Measurements from ENCODE around the gene TSEN54.

The TSEN54 gene

DNA sequence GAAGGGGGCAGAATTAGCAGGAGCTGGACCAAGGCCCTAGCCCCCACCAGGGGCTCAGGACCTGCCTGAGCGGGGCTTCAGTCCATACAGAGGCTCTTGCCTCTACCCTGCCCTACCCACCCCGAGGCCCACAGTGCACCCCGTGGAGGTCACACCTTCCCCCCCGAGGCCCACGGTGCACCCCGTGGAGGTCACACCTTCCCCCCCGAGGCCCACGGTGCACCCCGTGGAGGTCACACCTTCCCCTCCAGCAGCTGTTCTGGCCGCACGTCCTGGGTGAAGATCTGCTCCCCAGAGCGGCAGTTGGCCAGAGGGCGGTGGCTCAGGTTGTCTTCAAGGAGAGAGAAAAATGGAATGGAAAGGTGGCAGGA, 12.4 kb upstream of the TSEN54 start:
- DNase-seq (ENCODE audit: low spot score): no peak

- peak; percentile 12 for DNase-seq (ENCODE audit: low spot score)
These were observed 11.8 kb upstream of the TSEN54 start for GRCh38 chr17:75504347-75505151.

- no peak for DNase-seq (ENCODE audit: low spot score)
These were observed 11.2 kb upstream of the TSEN54 start for GRCh38 chr17:75505152-75505409.

DNA sequence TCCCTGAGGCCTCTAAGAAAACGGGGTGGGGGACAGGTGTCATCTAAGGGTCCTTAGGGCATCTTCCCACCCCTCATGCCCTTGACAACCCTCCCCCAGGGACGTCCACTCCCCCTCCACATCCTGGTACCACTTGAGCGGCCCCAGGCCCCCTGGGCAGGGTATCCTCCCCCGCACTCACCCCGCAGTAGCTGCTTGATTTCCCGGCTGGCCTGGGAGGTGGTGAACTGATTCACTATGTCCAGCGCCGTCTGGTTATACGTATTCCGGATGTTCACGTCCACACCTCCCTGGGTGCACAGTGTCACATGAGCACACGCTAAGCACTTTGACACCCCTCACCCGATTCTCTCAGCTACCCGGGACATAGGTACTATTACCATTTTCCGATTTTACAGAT, 10.7 kb upstream of the TSEN54 start:
- no peak for DNase-seq (ENCODE audit: low spot score)

- DNase-seq (ENCODE audit: low spot score): no peak
These were observed 10.2 kb upstream of the TSEN54 start for GRCh38 chr17:75506134-75506533.

DNA sequence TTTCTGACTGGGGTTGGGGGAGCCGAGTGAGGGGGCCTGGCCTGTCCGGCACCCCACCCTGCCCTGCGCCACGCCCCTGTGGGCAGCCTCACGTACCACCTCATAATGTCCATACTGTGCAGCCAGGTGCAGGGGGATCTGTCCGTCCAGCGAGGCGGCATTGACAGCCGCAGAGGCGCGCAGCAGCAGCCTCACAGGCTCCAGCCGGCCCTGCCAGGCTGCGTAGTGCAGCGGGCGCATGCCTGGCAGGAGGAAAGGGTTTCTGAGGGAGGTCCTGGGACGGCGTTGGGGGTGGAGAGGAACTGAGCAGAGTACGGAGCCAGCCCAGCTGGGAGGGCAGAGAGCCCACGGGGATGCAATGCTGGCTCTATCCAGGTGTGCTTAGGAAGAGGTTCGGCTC, 9.4 kb upstream of the TSEN54 start:
- no peak for DNase-seq (ENCODE audit: low spot score)

- DNase-seq (ENCODE audit: low spot score): no peak
These were observed 8.3 kb upstream of the TSEN54 start for GRCh38 chr17:75507733-75508719.

DNA sequence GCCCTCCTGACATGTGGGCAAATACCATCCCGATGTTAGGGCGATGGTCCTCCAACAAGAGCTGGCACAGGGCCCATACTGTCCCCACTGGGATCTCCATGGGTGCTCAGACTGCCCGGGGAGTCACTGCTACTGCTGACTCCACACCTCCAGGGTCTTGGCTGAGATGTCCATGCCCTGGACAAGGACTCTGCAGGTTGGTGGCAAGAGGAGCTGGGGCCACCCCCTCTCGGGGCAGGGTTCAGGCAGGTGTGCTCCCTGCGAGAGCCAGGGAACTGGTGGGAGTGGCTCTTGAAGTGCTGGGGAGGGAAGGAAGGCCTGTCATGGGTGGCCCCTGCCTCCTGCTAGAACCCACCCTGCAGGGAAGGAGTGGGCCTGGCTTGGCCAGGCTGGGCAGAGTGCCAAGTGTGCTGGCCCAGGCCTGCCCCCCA, 7.4 kb upstream of the TSEN54 start:
- no peak for DNase-seq (ENCODE audit: low spot score)

- DNase-seq (ENCODE audit: low spot score): no peak
These were observed 6.6 kb upstream of the TSEN54 start for GRCh38 chr17:75509528-75510258.

- DNase-seq (ENCODE audit: low spot score): no peak
These were observed 5.1 kb upstream of the TSEN54 start for GRCh38 chr17:75511270-75511609.

DNA sequence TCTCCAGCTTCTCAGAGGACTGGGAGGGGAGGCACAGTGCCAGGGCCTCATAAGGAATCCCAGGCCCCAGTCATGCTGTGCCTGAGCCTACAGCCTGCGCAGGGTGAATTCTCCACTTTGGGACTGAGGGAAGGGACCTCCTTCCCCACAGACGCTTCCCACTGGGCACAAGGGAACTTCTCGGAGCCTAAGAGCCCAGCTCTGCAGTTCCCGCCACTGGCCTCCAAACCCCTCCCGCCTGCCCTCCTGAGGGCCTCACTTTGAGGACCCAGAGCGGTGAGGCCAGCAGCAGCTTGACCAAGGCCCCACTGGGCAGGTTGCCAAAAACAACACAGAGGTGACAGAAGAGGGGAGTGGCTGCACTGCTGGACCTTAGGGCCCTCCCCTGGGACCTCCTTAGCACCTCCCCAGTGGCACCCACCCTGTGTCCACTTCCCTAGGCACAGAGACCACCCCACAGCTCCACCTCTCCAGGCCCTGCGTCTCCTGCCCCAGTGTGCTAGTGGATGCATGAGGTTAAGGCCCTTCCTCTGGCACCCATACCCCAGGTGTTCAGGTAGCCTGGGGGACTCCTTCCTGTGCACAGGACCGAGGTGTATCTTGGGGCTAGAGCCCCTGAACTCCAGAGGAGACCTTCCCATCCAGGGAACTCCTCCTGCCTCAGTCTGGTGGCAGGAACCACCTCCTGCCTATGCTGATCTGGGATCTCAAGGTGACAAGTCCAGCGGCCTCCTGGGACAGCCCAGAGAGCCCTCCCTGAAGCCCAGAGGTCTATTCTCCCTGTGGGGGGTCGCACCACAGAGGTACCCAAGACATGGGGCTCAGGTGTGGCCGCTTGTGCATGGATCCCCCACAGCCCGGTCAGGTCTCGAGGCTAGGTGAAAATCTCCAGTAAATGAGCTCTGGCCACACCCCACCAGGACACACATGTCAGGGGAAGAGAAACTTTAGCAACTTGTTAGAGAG, 4.4 kb upstream of the TSEN54 start:
- DNase-seq (ENCODE audit: low spot score): no peak

GRCh38 chr17:75512926-75513640, 3.2 kb upstream of the TSEN54 start:
- DNase-seq (ENCODE audit: low spot score): no peak

DNA sequence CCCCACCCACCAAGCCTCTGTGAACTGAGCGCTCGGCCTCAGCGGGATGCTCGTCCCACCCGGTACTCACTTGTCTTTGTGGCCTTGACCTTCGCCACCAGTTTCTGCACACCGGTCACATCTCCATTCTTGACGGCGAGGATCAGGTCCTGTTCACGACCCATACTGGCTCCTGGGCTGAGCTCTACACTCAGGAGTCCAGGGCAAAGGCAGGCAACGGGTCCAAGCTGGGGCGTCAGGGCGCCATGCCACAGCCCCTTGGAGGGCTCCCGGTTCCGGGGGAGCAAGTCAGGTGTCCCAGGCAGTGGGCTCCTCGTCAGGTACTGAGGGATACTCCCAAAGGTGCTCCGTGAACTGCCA, 2.7 kb upstream of the TSEN54 start:
- no peak for DNase-seq (ENCODE audit: low spot score)

GRCh38 chr17:75514299-75514918, 1.9 kb upstream of the TSEN54 start:
- no peak for DNase-seq (ENCODE audit: low spot score)

GRCh38 chr17:75514919-75515495, 1.3 kb upstream of the TSEN54 start:
- no peak for DNase-seq (ENCODE audit: low spot score)

DNA sequence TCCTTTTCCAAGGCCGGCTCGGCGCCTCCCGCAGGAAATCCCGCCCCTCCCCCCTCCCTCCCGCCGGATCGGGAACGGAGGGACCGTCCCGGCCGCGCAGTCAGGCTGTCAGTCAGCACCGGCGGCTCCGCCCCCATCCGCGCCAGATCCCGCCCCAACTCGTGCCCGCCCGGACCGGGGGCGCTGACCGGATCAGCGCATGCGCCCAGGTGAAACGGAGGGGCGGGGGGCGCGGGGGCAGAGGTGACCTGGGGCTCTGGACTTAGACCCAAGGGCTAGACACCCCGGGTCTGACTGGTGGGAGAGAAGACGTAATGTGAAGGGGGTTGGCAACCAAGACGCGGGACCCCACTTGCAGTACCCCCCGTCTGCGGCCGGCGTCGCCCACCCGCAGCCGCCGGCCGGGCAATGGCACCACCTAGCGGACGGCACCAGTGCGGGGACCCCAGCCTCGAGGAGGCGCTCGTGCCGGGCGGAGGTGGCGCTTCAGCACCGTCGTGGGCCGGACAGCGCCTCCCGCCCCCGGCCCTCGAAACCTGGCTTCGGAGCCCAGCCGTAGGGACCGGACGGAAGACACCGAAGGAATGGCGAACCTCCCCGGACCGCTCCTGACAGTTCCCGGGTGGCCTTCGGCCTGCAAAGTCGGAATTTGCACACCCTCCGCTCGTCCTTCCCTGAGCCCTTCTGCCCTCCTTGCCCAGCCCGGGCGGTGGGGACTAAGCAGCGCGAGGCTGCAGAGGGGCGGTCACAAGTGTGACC, 653 bp upstream of the TSEN54 start, which contains the start of gene CASKIN2:
Gene CASKIN2 (minus strand): TSS at position 42 of the 759 bp plus-strand sequence. CDS start 1,733 bp downstream, outside the sequence.
- peak; percentile 67 for DNase-seq (ENCODE audit: low spot score)

DNA sequence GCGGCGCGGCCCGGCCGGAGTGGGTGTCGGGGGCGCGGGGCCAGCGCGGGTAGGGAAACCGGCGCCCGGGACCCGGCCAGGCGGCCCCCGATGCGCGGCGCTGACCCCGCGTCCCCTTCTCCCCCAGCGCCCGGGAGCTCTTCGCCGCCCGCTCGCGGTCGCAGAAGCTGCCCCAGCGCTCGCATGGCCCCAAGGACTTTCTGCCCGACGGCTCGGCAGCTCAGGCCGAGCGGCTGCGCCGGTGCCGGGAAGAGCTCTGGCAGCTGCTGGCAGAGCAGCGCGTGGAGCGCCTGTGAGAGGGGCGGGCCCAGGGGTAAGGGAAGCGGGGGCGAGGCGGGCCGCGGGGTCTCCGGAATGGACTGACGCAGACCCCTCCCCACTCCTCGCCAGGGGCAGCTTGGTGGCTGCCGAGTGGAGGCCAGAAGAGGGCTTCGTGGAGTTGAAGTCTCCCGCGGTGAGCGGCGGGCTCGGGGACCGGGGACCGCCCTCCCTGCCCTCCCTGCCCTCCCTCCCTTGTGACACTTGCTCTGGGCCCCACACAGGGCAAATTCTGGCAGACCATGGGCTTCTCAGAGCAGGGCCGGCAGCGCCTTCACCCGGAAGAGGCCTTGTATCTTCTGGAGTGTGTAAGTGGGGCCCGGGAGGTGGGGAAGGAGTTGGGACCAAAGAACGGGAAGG, 430 bp downstream of the TSEN54 start:
- no peak for DNase-seq (ENCODE audit: low spot score)

- no peak for DNase-seq (ENCODE audit: low spot score)
These were observed 1.1 kb downstream of the TSEN54 start for GRCh38 chr17:75517297-75517865.
